ENCODE measurements around the gene ZFYVE19.
A peak's percentile ranks its signal among the peaks of the same experiment; 100 is the strongest.

ZFYVE19 gene

DNA sequence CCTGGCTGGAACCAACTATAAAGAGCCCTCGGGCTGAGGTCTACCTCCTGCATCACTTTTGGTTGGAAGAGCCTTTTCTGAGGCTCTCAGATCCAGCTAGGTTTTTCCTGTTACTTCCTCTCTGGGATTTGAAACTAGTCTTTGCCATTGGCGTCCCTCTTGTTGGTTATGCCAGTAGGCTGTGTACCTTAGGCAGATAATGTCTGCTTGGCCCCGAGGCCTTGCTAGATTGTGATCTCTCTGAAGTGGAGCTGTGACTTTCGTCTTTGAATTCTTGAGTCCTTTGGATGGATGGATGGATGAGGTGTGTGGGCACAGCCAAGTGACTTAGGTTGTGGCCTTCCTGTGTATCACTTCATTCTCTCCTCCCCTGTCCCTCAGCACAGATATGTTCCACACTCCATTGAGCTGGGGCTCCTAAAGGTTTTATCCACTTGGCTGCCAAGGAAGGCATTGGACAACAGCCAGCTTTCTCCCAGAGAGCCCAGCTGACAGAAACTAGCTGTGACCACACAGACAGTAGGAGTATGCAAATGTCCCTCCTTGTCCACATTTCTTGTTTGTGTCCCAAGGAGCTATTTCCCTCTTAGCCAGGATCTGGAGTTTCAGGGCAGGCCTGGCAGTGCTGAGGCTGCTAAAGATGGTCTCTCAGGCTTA lies 8.3 kb downstream of the ZFYVE19 start:
- no peak for DNase-seq (ENCODE audit: low read depth in 3 of 3)

GRCh38 chr15:40819048-40819447 lies 12.2 kb downstream of the ZFYVE19 start:
- no peak for DNase-seq (ENCODE audit: low read depth in 3 of 3)

DNA sequence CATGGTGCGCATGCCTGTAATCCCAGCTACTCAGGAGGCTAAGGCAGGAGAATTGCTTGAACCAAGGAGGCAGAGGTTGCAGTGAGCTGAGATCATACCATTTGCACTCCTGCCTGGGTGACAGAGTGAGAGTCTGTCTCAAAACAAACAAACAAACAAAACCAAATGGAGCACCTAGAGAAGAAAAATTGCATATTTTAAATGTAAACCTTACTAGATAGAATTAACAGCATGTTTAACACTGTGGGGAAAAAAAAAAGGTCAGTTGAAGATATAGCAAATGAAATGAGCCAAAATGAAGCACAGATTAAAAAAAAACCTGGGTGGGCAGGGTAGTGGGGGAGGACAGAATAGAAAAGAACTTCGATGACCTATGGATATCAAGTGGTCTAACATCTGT lies 14.3 kb downstream of the ZFYVE19 start:
- no peak for DNase-seq (ENCODE audit: low read depth in 3 of 3)

GRCh38 chr15:40823572-40824343 lies 16.9 kb downstream of the ZFYVE19 start:
- no peak for DNase-seq (ENCODE audit: low read depth in 3 of 3)

GRCh38 chr15:40825661-40826422 lies 19.0 kb downstream of the ZFYVE19 start:
- no peak for DNase-seq (ENCODE audit: low read depth in 3 of 3)

DNA sequence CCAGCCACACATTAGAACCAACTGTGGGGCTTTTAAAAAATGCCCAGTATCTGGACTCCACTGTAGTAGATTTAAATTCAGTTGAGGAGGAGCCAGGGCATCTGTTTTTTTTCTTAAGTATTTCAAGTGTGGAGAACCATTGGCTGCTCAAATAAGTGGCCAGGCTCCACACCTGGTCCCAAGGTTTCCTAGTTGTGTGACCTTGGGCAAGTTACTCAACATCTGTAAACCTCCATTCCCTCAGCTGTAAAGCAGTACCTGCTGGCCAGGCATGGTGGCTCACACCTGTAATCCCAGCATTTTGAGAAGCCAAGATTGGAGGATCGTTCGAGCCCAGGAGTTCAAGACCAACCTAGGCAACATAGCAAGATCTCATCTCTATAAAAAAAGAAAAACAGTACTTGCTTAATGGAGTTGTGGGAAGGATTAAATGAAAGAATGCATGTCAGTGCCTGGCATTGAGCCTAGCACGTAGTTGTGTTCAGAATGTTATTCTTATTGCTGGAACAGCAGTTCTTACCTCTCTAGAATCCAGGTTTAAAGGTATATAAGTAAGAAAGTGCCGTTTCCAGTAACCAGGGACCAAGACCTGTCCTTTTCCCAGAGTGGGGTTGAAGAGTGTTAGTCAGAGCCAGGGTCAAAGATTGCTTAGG lies 19.7 kb downstream of the ZFYVE19 start:
- no peak for DNase-seq (ENCODE audit: low read depth in 3 of 3)

DNA sequence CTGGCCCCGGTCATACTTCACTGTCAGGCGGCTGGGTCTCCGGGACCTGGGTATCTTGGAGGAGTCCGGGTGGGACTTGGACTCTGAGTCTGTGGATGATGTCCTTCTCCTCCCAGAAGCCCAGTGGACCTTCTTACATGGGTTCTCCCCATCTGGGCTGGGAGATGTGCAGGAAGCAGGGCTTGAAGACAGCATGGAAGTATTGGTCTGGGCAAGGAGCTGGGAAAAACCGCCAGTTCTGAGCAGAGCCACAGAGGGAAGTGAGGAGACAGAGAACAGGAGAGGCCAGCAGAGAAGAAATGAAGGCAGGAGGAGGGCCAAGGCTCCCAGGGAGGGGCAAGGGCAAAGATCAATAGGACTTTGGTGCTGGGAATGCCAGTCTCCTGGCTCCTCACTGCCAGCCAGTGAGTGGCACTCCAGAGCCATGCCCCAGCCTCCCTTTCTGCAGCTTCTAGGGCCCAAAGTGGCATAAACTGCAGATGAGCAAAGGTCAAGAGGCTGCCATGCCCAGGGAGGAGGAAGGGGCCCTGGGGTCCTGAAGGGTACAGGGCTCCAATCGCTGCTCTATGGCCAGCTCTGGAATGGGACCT lies 21.7 kb downstream of the ZFYVE19 start, which contains the start of gene PPP1R14D:
Gene PPP1R14D (minus strand): TSS at position 262 of the 590 bp plus-strand sequence. CDS start 67 bp downstream, at position 195.
- DNase-seq (ENCODE audit: low read depth in 3 of 3): no peak

- DNase-seq (ENCODE audit: low read depth in 3 of 3): no peak
Measured at GRCh38 chr15:40829115-40829514, 22.2 kb downstream of the ZFYVE19 start.

- DNase-seq (ENCODE audit: low read depth in 3 of 3): no peak
Measured at GRCh38 chr15:40830884-40831283, 24.0 kb downstream of the ZFYVE19 start.

- DNase-seq (ENCODE audit: low read depth in 3 of 3): no peak
Measured at GRCh38 chr15:40831861-40832260, 25.0 kb downstream of the ZFYVE19 start.

DNA sequence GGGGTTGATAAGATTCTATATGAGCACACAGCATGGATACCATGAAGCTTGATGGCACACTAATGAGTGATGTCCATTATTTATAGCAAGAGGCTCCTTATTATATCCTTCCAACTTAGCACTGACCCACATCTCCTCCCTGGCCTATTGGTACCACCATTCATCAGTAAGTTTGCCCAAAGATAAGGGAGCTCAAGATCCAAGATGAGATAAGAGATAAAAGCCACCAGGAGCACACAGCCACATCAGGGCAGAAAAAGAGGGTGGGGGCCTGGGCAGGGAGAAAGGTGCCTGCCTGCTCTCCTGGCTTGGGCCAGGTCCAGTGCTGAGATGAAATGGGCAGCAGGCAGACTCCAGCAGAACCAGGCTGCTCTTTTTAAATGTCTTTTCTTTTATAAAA lies 26.0 kb downstream of the ZFYVE19 start:
- DNase-seq (ENCODE audit: low read depth in 3 of 3): no peak

DNA sequence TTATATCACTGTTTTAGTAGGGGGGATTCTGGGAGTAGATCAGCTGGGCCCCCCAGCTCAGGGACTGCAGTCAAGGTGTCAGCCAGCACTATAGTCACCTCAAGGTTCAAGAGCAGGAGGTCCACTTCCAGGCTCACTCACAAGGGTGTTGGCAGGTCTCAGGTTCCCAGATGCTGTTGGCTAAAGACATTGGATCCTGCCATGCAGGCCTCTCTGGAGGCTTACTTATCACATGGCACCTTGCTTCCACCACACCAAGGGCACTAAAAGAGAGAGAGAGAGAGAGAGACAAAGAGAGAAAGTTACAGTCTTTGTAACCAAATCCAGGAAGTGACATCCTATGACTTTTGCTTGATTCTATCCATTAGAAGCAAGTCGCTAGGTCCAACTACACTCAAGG lies 29.1 kb downstream of the ZFYVE19 start:
- no peak for DNase-seq (ENCODE audit: low read depth in 3 of 3)

GRCh38 chr15:40838756-40839155 lies 31.9 kb downstream of the ZFYVE19 start:
- DNase-seq (ENCODE audit: low read depth in 3 of 3): no peak

GRCh38 chr15:40841741-40842140 lies 34.9 kb downstream of the ZFYVE19 start:
- DNase-seq (ENCODE audit: low read depth in 3 of 3): no peak

DNA sequence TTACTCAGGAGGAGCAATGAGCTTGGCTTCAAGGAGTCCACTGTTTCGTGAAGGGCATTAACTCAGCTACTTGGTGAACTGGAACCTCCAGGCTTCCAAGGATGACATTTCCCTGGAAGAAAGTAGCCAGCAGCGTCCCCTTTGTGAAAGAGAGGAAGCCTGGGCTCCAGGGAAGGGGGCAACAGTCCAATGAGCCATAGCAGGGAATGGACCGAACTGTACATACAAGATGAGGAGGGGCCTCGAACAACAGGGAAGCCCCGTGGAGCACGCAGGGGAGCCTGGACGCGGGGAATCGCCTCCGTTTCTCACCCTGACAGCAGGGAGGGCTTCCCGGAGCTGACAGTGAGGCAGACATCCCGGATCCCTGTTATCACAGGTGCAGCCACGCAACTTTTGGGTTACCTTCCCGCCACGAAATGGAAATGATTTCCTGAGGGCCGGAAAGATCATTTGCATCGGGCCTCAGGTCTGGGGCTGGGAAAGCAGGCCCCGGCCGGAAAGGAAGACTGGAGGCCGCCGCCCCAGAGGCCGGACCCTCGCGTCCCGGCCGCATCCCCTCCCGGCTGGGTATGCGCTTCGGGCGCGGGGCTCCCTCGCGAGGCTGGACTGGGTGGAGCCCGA lies 36.5 kb downstream of the ZFYVE19 start:
- no peak for DNase-seq (ENCODE audit: low read depth in 3 of 3)

- peak; percentile 52 to 75 (median 66) for DNase-seq (ENCODE audit: low read depth in 3 of 3)
Measured at GRCh38 chr15:40843885-40844695, 37.2 kb downstream of the ZFYVE19 start, which contains the start of gene SPINT1. Gene SPINT1, plus strand, starts transcription at chr15:40844048. Its CDS starts 507 bp downstream, at chr15:40844555.

DNA sequence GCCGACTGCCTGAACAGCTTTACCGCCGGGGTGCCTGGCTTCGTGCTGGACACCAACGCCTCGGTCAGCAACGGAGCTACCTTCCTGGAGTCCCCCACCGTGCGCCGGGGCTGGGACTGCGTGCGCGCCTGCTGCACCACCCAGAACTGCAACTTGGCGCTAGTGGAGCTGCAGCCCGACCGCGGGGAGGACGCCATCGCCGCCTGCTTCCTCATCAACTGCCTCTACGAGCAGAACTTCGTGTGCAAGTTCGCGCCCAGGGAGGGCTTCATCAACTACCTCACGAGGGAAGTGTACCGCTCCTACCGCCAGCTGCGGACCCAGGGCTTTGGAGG lies 37.8 kb downstream of the ZFYVE19 start:
- peak in 2 of 3 donors; percentile 6 to 33 for DNase-seq (ENCODE audit: low read depth in 3 of 3)

DNA sequence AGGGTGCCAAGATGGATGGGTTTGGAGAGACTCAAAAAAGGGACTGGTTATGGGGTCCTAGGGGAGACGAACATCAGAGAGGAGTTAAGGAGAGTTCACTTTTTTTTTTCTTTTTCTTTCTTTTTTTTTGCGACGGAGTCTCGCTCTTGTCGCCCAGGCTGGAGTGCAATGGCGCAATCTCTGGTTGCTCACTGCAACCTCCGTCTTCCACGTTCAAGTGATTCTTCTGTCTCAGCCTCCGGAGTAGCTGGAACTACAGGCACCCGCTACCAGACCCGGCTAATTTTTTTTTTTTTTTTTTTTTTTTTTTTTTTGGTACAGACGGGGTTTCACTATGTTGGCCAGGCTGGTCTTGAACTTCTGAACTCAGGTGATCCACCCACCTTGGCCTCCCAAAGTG lies 38.1 kb downstream of the ZFYVE19 start:
- DNase-seq (ENCODE audit: low read depth in 3 of 3): no peak

- no peak for DNase-seq (ENCODE audit: low read depth in 3 of 3)
Measured at GRCh38 chr15:40845511-40846284, 38.8 kb downstream of the ZFYVE19 start.

- no peak for DNase-seq (ENCODE audit: low read depth in 3 of 3)
Measured at GRCh38 chr15:40846841-40847222, 39.9 kb downstream of the ZFYVE19 start.
